GM18505 (cell line): ENCODE results near the gene CEMP1.

Experiments
- ATAC-seq: cut with Tn5 transposase; IDR thresholded peaks from one replicate; pipeline ENCODE4 v1.9.1; 2021; ENCODE audit not compliant: unreplicated experiment
- POLR2A ChIP-seq: IDR thresholded peaks from 4 replicates; pipeline ENCODE4 v1.6.1; 2011; ENCODE audit warnings: borderline replicate concordance; ENCODE audit not compliant: insufficient read depth, insufficient read length; ENCODE audit errors: extremely low read depth

CEMP1 gene

GRCh38 chr16:2482708-2483534 is 48.3 kb downstream of the CEMP1 start:
- no peak for ATAC-seq

DNA sequence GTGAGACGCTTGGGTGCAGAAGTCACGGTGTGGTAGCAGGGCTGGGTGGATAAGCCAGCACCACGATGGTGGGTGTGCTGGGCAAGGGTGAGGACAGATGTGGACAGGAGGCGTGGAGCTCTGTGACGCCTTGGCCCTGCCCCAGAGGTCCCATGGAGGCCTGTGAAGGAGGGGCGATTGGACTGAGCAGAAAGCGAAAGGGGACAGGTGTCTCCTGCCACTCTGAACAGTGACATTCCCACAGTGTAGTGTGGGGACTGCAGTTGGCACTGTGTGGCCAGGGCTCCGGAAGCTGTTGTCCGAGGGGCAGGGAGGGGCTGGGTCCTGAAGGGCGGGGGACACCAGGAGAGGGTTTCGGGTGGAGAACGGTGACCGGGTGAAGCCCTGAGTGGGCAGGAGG is 49.0 kb downstream of the CEMP1 start:
- TF ChIP-seq POLR2A: no peak
- ATAC-seq: no peak

More at GRCh38 chr16:2482708-2483534, 48.3 kb downstream of the CEMP1 start:
- TF ChIP-seq POLR2A: no peak

- TF ChIP-seq POLR2A: no peak
- no peak for ATAC-seq
These were observed 49.5 kb downstream of the CEMP1 start for GRCh38 chr16:2481676-2482075.

GRCh38 chr16:2480948-2481347 is 50.3 kb downstream of the CEMP1 start:
- no peak for TF ChIP-seq POLR2A
- ATAC-seq: no peak
